COR-L47 (cell line): ENCODE measurements around the gene POLR3H.
A peak's percentile ranks its signal among the peaks of the same experiment; 100 is the strongest.

Experiments
- DNase-seq: peaks from one replicate; lab custom pipeline; 2025; lab: John Stamatoyannopoulos, UW

Gene POLR3H

DNA sequence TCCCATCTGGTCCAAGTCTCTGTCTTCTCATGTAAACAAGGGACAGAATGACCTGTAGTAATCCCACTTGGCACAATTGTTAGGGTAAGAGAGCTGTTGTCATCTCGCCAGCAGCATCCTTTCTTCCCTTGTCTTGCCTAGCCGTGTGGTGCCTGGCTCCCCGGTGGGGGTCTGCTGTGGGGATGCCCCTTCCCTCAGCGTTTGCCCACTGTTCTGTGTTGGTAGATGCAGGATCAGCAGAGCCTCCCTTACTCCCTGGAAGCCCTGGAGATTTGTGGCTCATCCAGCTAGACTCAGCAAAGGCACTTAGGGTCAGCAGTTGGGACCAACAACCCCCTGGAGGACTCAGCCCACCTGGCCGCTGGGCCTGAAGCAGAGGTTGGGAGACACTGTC, 62.3 kb downstream of the POLR3H start:
- no peak for DNase-seq

DNA sequence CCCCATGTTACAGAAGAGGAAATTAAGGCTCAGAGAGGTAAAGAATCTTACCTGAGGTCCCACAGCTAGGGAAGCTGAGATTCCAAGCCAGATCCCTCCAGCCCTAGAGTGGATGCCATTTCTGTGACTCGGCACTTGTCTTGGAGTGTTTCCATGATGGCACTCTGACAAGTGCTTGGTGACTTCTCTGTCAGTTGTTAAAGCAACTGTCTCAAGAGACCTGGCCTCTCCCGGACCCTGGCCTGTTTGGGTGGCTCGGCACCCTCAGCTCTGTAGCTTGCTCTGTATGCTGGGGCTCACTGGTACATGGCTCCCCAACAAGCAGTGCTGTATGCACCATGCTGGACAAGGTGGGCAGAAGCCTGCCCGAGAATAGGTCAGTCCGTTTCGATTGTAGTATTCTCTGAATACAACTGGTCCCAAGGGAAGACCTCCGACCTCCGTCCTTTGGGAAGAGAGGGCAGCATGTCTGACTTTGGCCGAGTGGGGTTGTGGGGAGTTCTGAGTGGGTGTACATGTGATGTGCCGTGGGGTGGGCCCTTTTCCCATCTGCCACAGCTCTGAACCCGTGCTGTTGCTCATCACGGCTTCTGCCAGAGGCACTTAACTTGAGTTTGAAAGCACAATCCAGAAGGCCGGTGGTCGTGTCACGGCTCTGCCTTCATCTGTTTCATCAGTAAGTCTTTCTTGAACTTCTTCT, 63.0 kb downstream of the POLR3H start:
- no peak for DNase-seq

DNA sequence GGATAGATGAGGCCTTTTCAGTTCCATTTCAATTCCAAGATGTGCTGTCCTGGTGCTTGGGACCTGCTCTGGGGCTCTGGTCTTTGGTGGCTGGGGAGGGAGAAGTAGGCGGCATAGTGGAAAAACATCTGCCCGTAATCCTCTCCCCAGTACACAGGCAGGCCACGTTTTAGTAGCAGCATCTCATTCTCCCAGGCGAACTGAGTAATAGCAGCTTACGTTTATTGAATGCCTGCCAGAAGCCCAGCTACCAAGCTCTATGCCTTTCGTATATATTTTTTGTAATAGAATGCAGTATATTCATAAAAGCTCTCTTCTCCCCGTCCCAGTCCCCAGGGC, 63.9 kb downstream of the POLR3H start:
- no peak for DNase-seq

DNA sequence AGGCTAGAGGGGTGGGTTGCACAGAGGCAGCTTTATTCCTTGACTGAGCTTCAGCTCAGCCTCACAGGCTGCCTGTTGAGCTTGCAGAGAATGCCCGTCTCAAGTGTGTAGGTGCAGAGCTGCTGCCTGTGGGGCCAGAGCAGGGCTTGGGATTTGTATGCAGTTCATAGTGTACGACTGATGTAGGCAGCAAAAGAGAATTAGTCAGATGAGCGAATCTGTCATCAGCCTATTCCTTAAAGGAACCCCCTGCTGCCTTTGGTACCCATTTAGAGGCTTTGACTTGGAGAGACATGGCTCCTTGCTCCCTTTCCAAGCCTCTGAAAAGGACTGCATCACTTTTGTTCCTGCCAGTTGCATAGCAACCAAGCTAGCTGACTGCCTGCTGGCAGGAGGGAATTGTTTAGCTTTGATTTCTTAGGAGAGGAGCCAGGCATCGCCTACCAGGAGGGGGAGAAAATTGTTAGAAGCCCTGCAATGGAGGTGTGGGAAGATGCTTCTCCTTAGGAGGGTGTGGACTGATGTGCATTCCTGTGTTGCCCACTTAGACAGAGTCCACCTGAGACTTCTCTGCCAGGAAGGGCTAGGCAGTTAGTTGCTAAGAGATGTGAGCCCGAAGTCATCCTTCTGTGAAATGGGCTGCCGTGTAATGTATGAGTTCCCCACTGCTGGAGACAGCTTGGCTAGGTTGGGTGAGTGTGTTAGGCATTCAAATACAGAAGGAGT, 64.4 kb downstream of the POLR3H start:
- peak; percentile 30 for DNase-seq

DNA sequence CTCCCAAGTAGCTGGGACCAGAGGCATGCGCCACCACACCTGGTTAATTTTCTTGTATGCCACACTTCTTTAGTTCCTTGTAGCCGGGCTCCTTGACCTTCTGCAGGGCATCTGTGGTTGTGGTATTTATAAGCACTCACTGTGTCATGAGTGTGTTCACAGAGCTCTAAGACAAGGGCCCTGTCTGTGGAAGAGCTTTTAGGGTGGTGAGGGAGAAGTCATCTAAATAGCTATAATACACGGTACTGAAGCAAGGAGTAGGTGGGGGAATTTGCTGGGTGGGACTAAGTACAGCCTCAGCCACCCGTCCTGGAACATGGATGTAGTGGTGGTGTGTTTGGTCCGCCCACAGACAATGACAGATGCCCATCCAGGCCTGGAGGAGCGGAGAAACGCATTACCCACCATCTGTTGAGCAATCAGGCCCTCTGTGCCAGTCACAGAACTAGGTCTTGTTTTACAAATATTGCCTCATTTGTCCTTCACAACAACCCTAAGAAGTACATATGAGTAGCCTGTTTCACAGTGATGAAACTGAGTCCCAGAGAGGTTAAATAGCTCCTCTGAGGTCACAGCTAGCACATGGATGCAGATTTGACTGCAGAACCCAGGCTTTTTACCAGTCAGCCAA, 65.3 kb downstream of the POLR3H start:
- no peak for DNase-seq

DNA sequence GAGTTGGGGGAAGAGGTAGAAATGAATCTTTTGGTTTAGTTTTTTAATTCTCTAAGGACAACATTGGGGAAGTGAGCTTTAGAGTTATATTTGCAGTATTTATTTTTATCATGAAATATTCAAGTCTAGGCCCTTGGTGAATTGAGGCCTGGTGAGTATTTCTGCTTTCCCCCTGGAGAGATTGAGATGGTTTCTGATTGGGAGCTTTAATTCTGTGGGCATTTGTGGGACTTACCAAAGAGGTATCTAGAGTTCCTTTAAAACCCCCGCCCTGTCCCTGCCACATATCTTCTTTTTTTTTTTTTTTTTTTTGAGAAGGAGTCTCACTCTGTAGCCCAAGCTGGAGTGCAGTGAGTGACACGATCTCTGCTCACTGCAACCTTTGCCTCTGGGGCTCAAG, 65.8 kb downstream of the POLR3H start:
- no peak for DNase-seq
